K562 (cell line): ENCODE results near the gene KARS1. TPM values are rescaled to one million over a fixed set of nuclear protein-coding genes. Genes with fewer than 3 reads are reported as not detected.

Experiments
- ARID3A ChIP-seq: IDR thresholded peaks from 2 replicates; pipeline ENCODE4 v1.6.1; 2012; ENCODE audit warnings: low read depth, low read length, improper control_type of control experiment, borderline replicate concordance
- BMI1 ChIP-seq: fragments of 150-350 bp; IDR thresholded peaks from 2 replicates; pipeline ENCODE4 v1.6.1; 2014; ENCODE audit warnings: low read length
- DIDO1 ChIP-seq: fragments of 450-650 bp; IDR thresholded peaks from 2 replicates; pipeline ENCODE4 v1.6.1; 2016; ENCODE audit warnings: low read depth, missing biosample characterization, missing genetic modification characterization
- GMEB1 ChIP-seq: fragments of 250-450 bp; sonication (Bioruptor Pico); IDR thresholded peaks from 2 replicates; pipeline ENCODE4 v1.4.0; 2020; ENCODE audit warnings: mild to moderate bottlenecking
- PRDM10 ChIP-seq: fragments of 450-650 bp; IDR thresholded peaks from 2 replicates; pipeline ENCODE4 v1.6.1; 2018; ENCODE audit not compliant: partially characterized antibody
- REST ChIP-seq, 2 experiments: fragments of 450-650 bp; formaldehyde crosslinking in 1 of 2; IDR thresholded peaks; 2 replicates each; pipeline versions ENCODE4 v1.4.0 to v1.6.1; 2014 to 2020; ENCODE audit warnings: mild to moderate bottlenecking in 2 of 2, borderline replicate concordance in 1 of 2, low read depth in 1 of 2
- RFX1 ChIP-seq: fragments of 450-650 bp; IDR thresholded peaks from 2 replicates; pipeline ENCODE4 v1.6.1; 2016; ENCODE audit warnings: mild to moderate bottlenecking, moderate library complexity
- TEAD4 ChIP-seq, 2 experiments: sonication (generic) in 1 of 2; formaldehyde crosslinking in 1 of 2; IDR thresholded peaks; 2 replicates each; pipeline versions ENCODE4 v1.6.1 to v1.8.0; 2012 to 2022; ENCODE audit warnings: borderline replicate concordance in 1 of 2, inconsistent platforms in 1 of 2, low read length in 1 of 2, mild to moderate bottlenecking in 1 of 2, missing genetic modification reagents in 1 of 2
- ZC3H11A ChIP-seq: IDR thresholded peaks from 2 replicates; pipeline ENCODE4 v1.6.1; 2012; ENCODE audit warnings: low read depth, low read length, improper control_type of control experiment
- ZFP30 ChIP-seq: fragments of 250-450 bp; sonication (Bioruptor Pico); IDR thresholded peaks from 2 replicates; pipeline ENCODE4 v1.8.0; 2022; ENCODE audit warnings: moderate library complexity, mild to moderate bottlenecking, inconsistent platforms, borderline replicate concordance
- polyA plus RNA-seq, 8 experiments: library from polyadenylated mRNA; depleted of rRNA in 4 of 8; stranded (reverse) in 5 of 8; unstranded in 3 of 8; fragments of >200 nt; fragmentation: Nextera tagmentation in 2 of 8; fragmentation: Illumina TruSeq in 1 of 8; extraction: Ambion mirVana in 2 of 8; extraction: Trizol in 1 of 8; gene quantifications; 2 replicates each; pipeline versions ENCODE4 v1.2.1 to v1.2.3, GENCODE V29; 2011 to 2014; ENCODE audit warnings: inconsistent platforms in 1 of 8, missing spikeins in 1 of 8
- total RNA-seq, 7 experiments: library from RNA; depleted of rRNA in 6 of 7; stranded (reverse); fragments of >200 nt in 6 of 7; fragmentation: Illumina TruSeq in 2 of 7; extraction: Trizol in 2 of 7; gene quantifications; 2 replicates each; pipeline versions ENCODE4 v1.2.1 to v1.2.3, GENCODE V29; 2011 to 2021; ENCODE audit warnings: low replicate concordance in 1 of 7

KARS1 gene
- total and polyA plus RNA-seq, 9 of the 15 experiments (the other 6 are each of a cell fraction or from before 2014, with no cell fraction given): 223 to 386 (median 304) TPM

- no peak for TF ChIP-seq GMEB1 (CRISPR knock-in tag)
- no peak for TF ChIP-seq BMI1
- TF ChIP-seq ARID3A: 0 out of 2 replicates have a peak, but pooled peaks have one; percentile 30
- no peak for TF ChIP-seq ZC3H11A
- TF ChIP-seq PRDM10: no peak
- no peak for TF ChIP-seq DIDO1
- TF ChIP-seq ZFP30 (CRISPR knock-in tag): no peak
- peak; percentile 14; the same call in 1 of the 2 replicates for TF ChIP-seq REST (IDR thresholded peaks at IDR 0.05; ENCODE audit: borderline replicate concordance)
- TF ChIP-seq REST (CRISPR knock-in tag; IDR thresholded peaks at IDR 0.05; ENCODE audit: low read depth): no peak
- peak; percentile 84 for TF ChIP-seq TEAD4 (IDR thresholded peaks at IDR 0.05; ENCODE audit: low read length)
- TF ChIP-seq TEAD4 (CRISPR knock-in tag; IDR thresholded peaks at IDR 0.05; ENCODE audit: borderline replicate concordance): no peak
- no peak for TF ChIP-seq RFX1
Measured at GRCh38 chr16:75624921-75625334, 22.5 kb downstream of the KARS1 start (continued).
